ENCODE data around the gene PTPRS. TPM values are rescaled to one million over a fixed set of nuclear protein-coding genes. Genes with fewer than 3 reads are reported as not detected.

The PTPRS gene
- total and polyA plus RNA-seq, 9 of the 15 experiments (the other 6 are each of a cell fraction or from before 2014, with no cell fraction given) = 1.1 to 49.4 (median 14.1) TPM

- TF ChIP-seq ZBTB11 (CRISPR knock-in tag; IDR thresholded peaks at IDR 0.05) (no peak), MGA (IDR thresholded peaks at IDR 0.05) (peak; percentile 99), SP1 (CRISPR knock-in tag; IDR thresholded peaks at IDR 0.05) (no peak; the same call in 1 of the 2 replicates), MITF (IDR thresholded peaks at IDR 0.05) (0 out of 2 replicates have a peak, but pooled peaks have one; percentile 38), USF2 (CRISPR knock-in tag; IDR thresholded peaks at IDR 0.05) (peak; percentile 93), MTA3 (IDR thresholded peaks at IDR 0.05; ENCODE audit: borderline replicate concordance) (no peak), GATAD2B (IDR thresholded peaks at IDR 0.05; ENCODE audit: borderline replicate concordance) (peak; percentile 73), NFYB (IDR thresholded peaks at IDR 0.05; ENCODE audit: extremely low read depth, insufficient read length) (peak; percentile 85)
Observed at GRCh38 chr19:5340637-5341447, at the start of gene PTPRS (continued).

All from K562 (cell line).